ENCODE results near the gene SPDYE6. TPM values are rescaled to one million over a fixed set of nuclear protein-coding genes. Genes with fewer than 3 reads are reported as not detected.
"Not testable (repeated sequence)": the region's sequence is repeated elsewhere in the genome, so short reads cannot be mapped to it uniquely, and the experiment has no call there.

The SPDYE6 gene
- total RNA-seq, 1 donor from 2014 or later, result not detected

DNA sequence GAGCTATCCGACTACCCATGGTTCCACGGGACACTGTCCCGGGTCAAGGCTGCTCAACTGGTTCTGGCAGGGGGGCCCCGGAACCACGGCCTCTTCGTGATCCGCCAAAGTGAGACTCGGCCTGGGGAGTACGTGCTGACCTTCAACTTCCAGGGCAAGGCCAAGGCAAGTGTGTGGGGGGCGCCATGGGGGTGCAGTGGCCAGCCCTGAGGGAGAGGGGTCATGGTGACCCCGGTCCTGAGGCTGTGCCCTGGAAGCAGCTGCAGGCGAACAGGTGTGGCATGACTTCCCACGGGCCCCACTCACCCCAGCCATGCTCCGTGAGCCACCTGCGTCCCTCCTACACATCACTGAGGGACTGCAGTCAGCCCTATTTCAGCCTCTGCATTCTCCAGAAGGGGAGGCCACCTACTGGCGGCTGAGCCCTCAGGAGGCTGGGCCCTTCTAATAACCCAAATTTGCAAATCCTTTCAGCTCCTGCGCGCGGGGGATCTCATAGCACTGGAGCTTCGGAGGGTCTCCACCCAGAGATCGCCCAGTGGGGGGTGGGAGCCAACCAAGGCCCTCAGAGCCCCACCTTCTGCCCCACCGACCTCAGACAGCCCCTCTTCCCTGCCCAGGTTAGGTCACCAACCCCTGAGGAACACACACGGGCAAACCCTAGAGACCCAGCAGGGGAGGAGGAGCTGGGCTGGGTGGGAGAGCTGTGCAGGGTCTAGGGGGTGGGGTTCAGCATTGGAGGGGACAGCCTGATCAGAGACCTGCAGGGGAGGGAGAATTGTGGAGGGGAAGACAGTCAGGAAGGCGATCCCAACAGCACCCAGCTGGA lies 38.8 kb downstream of the SPDYE6 start:
- no peak for DNase-seq (ENCODE audit: low read depth)

DNA sequence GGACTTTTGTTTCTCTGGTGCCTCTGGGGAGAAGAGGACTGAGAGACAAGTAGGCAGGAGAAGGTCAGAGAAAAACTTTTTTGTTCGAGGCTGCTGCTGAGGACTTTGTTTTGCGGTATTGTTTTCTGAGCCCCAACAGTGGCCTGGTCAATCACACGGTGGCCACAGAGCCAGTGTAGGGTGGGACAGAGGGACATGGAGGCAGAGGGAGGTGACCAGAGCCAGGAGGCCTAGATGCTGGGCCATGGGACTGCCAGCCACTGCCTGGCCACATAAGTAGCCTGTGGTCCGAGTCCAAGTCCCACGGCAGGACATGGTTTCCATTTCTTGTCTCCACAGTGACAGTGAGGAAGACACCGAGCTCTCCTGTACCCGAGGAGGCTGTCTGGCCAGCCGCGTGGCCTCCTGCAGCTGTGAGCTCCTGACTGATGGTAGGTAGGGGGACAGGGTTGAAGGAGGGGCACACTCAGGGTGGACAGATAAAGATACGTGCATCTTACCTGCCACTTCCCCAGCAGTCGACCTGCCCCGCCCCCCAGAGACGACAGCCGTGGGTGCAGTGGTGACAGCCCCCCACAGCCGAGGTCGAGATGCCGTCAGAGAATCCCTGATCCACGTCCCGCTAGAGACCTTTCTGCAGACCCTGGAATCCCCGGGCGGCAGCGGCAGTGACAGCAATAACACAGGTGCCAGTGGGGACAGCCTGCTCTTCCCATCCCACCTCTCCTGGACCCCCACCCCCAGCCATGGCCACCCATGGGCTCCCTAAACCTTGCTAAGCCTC lies 42.1 kb downstream of the SPDYE6 start:
- DNase-seq (ENCODE audit: low read depth), result no peak

DNA sequence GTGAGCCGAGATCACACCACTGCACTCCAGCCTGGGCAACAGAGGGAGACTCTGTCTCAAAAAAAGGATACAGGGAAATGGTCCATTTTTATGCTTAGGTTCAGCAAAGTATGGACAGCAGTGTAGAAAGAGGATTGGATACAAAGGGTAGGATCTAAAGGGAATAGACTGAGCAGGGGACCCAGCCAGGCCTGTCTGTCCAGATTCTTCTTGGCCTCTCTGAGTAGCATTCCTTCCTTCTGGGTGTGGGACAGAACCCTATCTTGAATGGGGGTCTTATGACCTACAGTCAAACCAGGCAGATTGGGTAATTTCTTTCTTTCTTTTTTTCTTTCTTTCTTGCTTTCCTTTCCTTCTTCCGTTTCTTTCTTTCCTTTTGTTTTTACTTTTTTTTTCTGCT lies 43.9 kb downstream of the SPDYE6 start:
- DNase-seq (ENCODE audit: low read depth), result no peak

DNA sequence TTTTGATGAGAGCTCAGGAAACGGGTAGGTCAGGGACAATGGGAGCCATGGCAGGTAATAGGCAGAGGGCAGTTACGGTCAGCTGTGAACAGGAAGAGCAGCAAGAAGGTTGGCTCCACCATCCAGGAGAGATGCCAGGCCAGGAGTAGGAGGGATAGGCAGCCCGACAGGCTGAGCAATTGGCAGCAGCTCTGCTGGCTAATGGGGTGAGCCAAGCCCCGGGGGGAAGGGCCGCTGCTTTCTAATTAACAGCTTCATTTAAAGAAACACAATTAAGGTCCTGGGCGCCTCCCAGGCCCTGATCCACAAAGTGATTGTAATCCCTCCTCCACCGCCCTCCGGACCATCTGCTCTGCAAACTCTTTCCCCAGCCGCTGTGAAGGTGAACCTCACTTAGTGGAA lies 45.8 kb downstream of the SPDYE6 start:
- no peak for DNase-seq (ENCODE audit: low read depth)

DNA sequence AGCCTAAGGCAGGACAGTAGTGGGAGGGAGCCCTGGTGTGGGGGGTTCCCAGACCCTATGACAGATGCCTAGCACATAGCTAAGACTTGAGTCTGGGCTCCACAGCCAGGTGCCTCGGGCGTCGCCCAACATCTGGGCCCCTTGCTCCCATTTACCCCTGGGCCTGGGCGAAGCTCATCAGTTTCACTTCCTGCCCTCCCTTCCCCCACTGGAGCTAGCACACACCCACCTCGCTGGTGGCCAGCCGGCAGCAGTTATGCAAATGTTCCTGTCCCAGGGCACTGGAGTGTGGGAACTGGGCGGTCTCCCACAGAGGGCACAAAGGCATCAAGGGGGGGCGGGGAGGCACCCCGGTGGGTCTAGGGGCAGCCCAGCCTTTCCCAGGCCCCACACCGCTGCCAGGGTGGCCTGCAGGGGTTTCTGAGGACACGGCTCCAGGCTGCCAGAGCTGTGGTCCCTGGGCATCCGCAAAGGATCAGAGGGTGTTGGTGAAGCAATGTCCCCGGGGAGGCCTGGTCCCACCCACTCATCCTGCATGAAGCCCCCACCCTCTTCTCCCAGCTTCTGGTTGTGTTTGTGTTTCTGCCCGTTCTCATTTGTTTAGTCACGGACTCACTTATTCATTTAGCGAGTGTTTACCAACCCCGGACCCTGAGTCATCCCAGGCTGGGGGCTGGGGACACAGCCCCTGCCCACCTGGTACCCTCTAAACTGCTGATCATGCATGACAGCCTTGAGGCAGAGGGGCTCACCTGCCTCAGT lies 49.1 kb downstream of the SPDYE6 start:
- DNase-seq (ENCODE audit: low read depth), result peak; percentile 97

DNA sequence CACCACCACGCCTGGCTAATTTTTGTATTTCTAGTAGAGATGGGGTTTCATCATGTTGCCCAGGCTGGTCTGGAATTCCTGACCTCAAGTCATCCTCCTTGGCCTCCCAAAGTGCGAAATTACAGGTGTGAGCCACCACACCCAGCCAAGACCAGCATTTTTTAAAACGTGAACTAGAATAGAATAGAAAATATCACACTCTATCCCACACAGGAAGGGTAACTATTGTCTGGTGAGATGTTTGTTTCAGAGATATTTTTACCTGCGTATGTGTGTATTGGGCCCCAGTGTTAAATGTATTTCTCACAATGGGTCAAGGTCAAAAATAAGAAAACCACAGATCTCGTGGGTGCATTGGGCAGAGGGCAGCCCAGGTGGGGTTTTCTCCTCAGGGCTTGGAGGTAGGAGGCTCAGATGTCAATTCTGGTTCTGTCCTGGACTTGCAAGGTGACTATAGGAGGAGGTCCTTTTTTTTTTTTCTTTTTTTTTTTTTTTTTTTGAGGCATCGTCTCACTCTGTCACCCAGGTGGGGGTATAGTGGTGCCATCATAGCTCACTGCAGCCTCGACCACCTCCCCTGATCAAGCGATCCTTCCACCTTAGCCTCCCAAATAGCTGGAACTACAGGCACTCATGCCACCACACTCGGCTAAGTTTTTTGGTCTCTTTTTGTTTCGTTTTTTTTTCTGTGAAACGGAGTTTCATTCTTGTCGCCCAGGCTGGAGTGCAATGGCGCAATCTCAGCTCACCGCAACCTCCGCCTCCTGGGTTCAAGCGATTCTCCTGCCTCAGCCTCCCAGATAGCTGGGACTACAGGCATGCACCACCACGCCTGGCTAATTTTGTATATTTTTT lies 50.6 kb downstream of the SPDYE6 start:
- DNase-seq (ENCODE audit: low read depth), result no peak

DNA sequence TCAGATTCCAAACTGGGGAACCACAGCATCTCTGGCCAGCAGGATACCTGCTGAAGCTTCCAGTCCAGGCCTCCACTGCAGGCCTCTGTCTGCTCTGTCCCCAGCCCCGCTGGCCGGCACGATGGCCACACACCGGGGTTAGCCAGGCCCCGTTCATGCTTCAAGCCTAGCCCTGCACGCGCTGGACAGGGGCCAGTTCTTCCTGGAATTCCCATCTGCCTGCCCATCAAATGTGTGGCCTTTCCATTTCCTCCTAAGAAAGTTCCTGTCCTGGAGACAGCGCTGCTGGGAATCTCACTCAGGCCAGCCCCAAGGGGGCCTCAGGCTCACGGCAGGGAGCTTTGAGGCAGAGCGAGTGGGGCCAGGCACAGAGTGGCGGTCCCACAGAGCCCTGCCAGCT lies 51.6 kb downstream of the SPDYE6 start:
- DNase-seq (ENCODE audit: low read depth), result no peak

DNA sequence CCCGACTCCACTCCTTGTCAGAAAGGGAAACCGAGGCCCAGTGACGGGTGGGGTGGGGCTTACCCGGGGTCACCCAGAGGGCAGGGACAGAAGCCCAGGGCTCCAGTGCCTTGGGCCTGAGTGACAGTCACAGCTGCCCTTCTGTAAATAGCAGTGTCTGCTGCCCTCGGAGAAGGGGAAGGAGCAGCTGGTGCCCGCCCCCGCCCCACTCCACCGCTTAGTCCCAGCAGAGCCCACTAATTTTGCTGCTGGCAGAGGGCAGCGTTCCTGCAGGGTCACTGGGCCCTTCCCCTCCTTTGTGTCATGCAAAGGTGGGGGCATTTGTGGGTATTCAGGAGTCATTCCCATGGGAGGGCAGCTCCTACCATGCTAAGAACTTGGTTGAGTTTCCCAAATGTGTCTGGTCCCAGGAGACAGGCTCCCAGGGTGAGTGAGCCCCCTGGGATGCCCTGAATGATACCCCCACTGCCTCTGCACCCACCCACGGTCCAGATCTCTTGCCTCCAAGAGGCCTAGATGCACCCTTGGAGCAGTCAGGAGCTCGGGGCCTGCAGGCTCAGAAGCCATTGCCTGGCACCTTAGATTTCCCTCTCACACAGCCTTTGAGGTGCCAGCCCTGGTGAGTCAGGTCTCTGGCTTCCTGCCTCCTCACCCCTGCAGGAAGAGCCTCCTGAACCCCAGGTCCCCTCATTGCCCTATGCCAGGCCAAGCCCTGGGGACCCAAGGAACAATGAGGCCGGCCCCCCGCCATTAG lies 52.4 kb downstream of the SPDYE6 start:
- DNase-seq (ENCODE audit: low read depth), result no peak

DNA sequence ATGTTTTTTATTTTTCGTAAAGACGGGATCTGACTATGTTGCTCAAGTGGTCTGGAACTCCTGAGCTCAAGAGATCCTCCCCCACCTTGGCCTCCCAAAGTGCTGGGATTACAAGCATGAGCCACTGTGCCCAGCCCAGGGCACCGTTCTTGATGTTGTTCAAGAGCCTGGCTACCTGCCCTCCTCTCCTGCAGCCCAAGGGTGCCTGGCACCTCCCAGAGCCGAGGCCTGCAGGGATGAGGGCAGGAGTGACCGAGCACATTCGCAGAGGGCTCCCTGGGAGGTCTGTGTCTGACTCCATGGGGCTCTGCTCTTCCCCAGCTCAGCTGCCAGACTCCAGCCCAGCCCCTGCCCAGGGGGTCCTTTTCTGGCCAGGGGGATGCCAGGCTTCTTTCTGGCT lies 54.2 kb downstream of the SPDYE6 start:
- no peak for DNase-seq (ENCODE audit: low read depth)

DNA sequence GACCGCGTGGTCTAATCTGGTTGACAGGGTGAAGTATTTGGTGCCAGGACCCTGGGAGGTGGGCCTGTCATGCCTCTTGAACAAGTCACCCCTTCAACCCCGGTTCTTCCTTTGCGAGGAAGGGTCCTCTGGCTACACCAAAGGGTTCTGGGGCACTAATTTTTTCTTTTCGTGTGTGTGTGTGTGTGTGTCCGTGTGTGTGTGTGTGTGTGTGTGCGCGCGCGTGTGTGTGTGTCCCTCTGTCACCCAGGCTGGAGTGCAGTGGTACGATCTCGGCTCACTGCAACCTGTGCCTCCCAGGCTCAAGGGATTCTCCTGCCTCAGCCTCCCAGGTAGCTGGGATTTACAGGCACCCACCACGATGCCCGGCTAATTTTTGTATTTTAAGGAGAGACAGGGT lies 54.9 kb downstream of the SPDYE6 start:
- DNase-seq (ENCODE audit: low read depth), result not testable (repeated sequence)

DNA sequence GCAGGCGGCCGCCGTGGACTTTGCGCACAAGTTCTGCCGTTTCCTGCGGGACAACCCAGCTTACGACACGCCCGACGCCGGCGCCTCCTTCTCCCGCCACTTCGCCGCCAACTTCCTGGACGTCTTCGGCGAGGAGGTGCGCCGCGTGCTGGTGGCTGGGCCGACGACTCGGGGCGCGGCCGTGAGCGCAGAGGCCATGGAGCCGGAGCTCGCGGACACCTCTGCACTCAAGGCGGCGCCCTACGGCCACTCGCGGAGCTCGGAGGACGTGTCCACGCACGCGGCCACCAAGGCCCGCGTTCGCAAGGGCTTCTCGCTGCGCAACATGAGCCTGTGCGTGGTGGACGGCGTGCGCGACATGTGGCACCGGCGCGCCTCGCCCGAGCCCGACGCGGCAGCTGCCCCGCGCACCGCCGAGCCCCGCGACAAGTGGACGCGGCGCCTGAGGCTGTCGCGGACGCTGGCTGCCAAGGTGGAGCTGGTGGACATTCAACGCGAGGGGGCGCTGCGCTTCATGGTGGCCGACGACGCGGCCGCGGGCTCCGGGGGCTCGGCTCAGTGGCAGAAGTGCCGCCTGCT lies 55.5 kb downstream of the SPDYE6 start:
- no peak for DNase-seq (ENCODE audit: low read depth)

DNA sequence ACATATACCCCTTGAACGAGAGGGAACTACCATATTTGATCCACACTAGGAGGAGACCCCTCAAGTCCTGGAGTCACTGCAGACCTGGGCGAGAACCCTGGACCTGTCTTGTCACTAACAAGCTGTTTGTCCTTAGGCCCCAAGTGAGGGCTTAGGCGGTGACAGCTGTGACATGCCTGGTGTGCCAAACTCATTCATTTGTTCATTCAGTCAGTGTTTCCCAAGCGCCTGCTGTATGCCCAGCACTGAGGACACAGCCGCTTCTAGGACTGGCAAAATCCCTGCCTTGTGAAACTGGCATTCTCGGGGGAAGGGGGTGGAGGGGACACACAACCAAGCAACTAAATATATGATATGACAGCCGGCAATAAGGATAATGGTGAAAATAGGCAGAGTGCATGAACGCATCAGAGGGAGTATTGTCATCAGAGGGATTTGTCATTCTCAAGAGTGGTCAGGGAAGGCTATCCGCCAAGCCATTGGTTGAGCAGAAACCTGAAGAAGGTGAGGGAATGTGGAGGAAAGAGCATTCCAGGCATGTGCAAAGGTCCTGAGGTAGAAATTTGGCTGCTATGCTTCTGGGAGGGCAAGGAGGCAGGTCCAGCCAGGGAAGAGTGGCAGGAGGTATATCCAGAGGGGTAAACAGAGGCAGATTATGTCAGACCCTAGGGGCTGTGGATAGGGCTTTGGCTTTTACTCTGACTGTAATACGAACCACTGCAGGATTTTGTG lies 58.6 kb downstream of the SPDYE6 start:
- no peak for DNase-seq (ENCODE audit: low read depth)

DNA sequence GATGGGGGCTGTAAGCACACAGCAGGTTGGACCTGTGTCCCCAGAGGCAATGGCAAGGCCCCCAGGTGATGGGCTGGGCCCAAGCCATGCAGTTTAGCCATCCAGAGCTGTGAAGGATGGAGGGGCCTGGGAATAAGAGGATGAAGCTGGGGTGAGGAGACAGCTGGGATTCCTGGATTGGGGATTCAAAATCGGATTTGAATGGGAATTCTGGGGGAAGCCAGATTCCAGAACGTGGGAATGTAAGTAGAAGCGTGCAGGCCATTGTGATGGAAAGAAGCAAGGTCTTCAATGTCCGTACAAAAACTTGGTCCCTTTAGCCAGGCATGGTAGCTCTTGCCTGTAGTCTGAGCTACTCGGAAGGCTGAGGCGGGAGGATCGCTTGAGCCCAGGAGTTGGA lies 59.7 kb downstream of the SPDYE6 start:
- no peak for DNase-seq (ENCODE audit: low read depth)

DNA sequence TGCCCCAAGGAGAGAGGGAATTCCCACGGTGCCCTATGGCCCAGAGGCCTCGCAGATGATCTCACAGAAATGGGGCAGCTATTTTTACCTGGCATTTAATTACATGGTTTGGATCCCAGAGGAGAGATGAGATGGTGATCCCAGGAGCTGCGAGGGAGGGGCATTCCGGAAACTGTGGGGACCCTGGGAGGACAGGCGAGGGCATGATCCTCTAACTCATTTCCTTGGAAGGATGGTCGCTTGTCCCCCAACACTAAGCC lies 60.1 kb downstream of the SPDYE6 start:
- DNase-seq (ENCODE audit: low read depth), result no peak

Other genes with a start within 250 kb of the SPDYE6 start
- 6.3 and 15.0 TPM in 2 replicates for gene SH2B2, start 69.6 kb downstream of the SPDYE6 start, total RNA-seq
- 25.4 and 26.1 TPM in 2 replicates for gene PRKRIP1, start 39.9 kb upstream of the SPDYE6 start, total RNA-seq
- gene ORAI2, start 77.1 kb upstream of the SPDYE6 start, total RNA-seq, result 43.2 and 138 TPM in 2 replicates
- gene ALKBH4, start 108.4 kb upstream of the SPDYE6 start, total RNA-seq, result 9.9 and 26.6 TPM in 2 replicates
- gene LRWD1, start 108.5 kb upstream of the SPDYE6 start, total RNA-seq, result 26.2 and 29.5 TPM in 2 replicates
- gene POLR2J, start 122.5 kb upstream of the SPDYE6 start, total RNA-seq, result 12.0 and 17.4 TPM in 2 replicates
- 0.85 and 0.87 TPM in 2 replicates for gene RASA4B, start 161.3 kb upstream of the SPDYE6 start, total RNA-seq
- 5.5 TPM in 1 of 2 replicates, not detected in the other for gene UPK3BL2, start 187.3 kb upstream of the SPDYE6 start, total RNA-seq
- gene SPDYE2, start 194.8 kb upstream of the SPDYE6 start, total RNA-seq, result 0.10 TPM in 1 of 2 replicates, not detected in the other
- 3.8 and 32.7 TPM in 2 replicates for gene POLR2J3, start 216.1 kb upstream of the SPDYE6 start, total RNA-seq